ENCODE data around the gene MTURN.

The MTURN gene

GRCh38 chr7:30142710-30143109, 7.9 kb downstream of the MTURN start:
- Histone ChIP-seq H3K27ac (no peak overlapping the region), H3K4me3 (no peak overlapping the region), H3K9ac (ENCODE audit: insufficient read length) (no peak overlapping the region), H3K9me3 (ENCODE audit: low read depth, low read length) (no peaks in the 10 kb centered on the region), H3K36me3 (ENCODE audit: insufficient read depth, low read length) (no peaks in the 10 kb centered on the region)
- DNase-seq (ENCODE audit: low read depth, low spot score): no peak
- TF ChIP-seq FOXP2 (optimal IDR thresholded peaks at IDR 0.05; ENCODE audit: control extremely low read depth, extremely low read length, insufficient read depth) (no peak), POLR2AphosphoS5 (IDR thresholded peaks at IDR 0.05; ENCODE audit: borderline replicate concordance, low read depth, low read length) (no peak), EZH2 (IDR thresholded peaks at IDR 0.05) (no peak)

GRCh38 chr7:30143748-30144251, 9.0 kb downstream of the MTURN start:
- Histone ChIP-seq H3K9ac (ENCODE audit: insufficient read length) (no peak overlapping the region), H3K9me3 (ENCODE audit: low read depth, low read length) (no peaks in the 10 kb centered on the region), H3K27ac (no peak overlapping the region), H3K4me3 (no peak overlapping the region), H3K36me3 (ENCODE audit: insufficient read depth, low read length) (no peaks in the 10 kb centered on the region)
- TF ChIP-seq EZH2 (IDR thresholded peaks at IDR 0.05): no peak
- TF ChIP-seq POLR2AphosphoS5 (IDR thresholded peaks at IDR 0.05; ENCODE audit: borderline replicate concordance, low read depth, low read length): no peak
- no peak for TF ChIP-seq FOXP2 (optimal IDR thresholded peaks at IDR 0.05; ENCODE audit: control extremely low read depth, extremely low read length, insufficient read depth)
- DNase-seq (ENCODE audit: low read depth, low spot score): no peak

GRCh38 chr7:30144657-30145306, 10.0 kb downstream of the MTURN start:
- Histone ChIP-seq H3K27ac (no peak overlapping the region), H3K9me3 (ENCODE audit: low read depth, low read length) (no peaks in the 10 kb centered on the region), H3K9ac (ENCODE audit: insufficient read length) (no peak overlapping the region), H3K36me3 (ENCODE audit: insufficient read depth, low read length) (no peaks in the 10 kb centered on the region), H3K4me3 (no peak overlapping the region)
- TF ChIP-seq FOXP2 (optimal IDR thresholded peaks at IDR 0.05; ENCODE audit: control extremely low read depth, extremely low read length, insufficient read depth) (no peak), EZH2 (IDR thresholded peaks at IDR 0.05) (no peak), POLR2AphosphoS5 (IDR thresholded peaks at IDR 0.05; ENCODE audit: borderline replicate concordance, low read depth, low read length) (no peak)
- DNase-seq (ENCODE audit: low read depth, low spot score): no peak

GRCh38 chr7:30145426-30145970, 10.7 kb downstream of the MTURN start:
- Histone ChIP-seq H3K36me3 (ENCODE audit: insufficient read depth, low read length) (no peaks in the 10 kb centered on the region), H3K9me3 (ENCODE audit: low read depth, low read length) (no peaks in the 10 kb centered on the region), H3K9ac (ENCODE audit: insufficient read length) (no peak overlapping the region), H3K4me3 (no peak overlapping the region), H3K27ac (no peak overlapping the region)
- TF ChIP-seq FOXP2 (optimal IDR thresholded peaks at IDR 0.05; ENCODE audit: control extremely low read depth, extremely low read length, insufficient read depth): no peak
- no peak for TF ChIP-seq POLR2AphosphoS5 (IDR thresholded peaks at IDR 0.05; ENCODE audit: borderline replicate concordance, low read depth, low read length)
- no peak for TF ChIP-seq EZH2 (IDR thresholded peaks at IDR 0.05)
- no peak for DNase-seq (ENCODE audit: low read depth, low spot score)

- no peak for DNase-seq (ENCODE audit: low read depth, low spot score)
- Histone ChIP-seq H3K4me3 (no peak overlapping the region), H3K36me3 (ENCODE audit: insufficient read depth, low read length) (no peaks in the 10 kb centered on the region), H3K9me3 (ENCODE audit: low read depth, low read length) (no peaks in the 10 kb centered on the region), H3K9ac (ENCODE audit: insufficient read length) (no peak overlapping the region), H3K27ac (no peak overlapping the region)
- no peak for TF ChIP-seq FOXP2 (optimal IDR thresholded peaks at IDR 0.05; ENCODE audit: control extremely low read depth, extremely low read length, insufficient read depth)
- TF ChIP-seq POLR2AphosphoS5 (IDR thresholded peaks at IDR 0.05; ENCODE audit: borderline replicate concordance, low read depth, low read length): no peak
- TF ChIP-seq EZH2 (IDR thresholded peaks at IDR 0.05): no peak
Measured at GRCh38 chr7:30146127-30146612, 11.4 kb downstream of the MTURN start.

GRCh38 chr7:30147223-30147622, 12.4 kb downstream of the MTURN start:
- TF ChIP-seq FOXP2 (optimal IDR thresholded peaks at IDR 0.05; ENCODE audit: control extremely low read depth, extremely low read length, insufficient read depth) (no peak), POLR2AphosphoS5 (IDR thresholded peaks at IDR 0.05; ENCODE audit: borderline replicate concordance, low read depth, low read length) (no peak), EZH2 (IDR thresholded peaks at IDR 0.05) (no peak)
- Histone ChIP-seq H3K9ac (ENCODE audit: insufficient read length) (no peak overlapping the region), H3K4me3 (no peak overlapping the region), H3K36me3 (ENCODE audit: insufficient read depth, low read length) (no peaks in the 10 kb centered on the region), H3K9me3 (ENCODE audit: low read depth, low read length) (no peaks in the 10 kb centered on the region), H3K27ac (no peak overlapping the region)
- DNase-seq (ENCODE audit: low read depth, low spot score): no peak

GRCh38 chr7:30147785-30148184, 13.0 kb downstream of the MTURN start:
- no peak overlapping the region for H3K27ac ChIP-seq
- H3K9me3 ChIP-seq (ENCODE audit: low read depth, low read length): no peaks in the 10 kb centered on the region
- H3K9ac ChIP-seq (ENCODE audit: insufficient read length): no peak overlapping the region
- H3K36me3 ChIP-seq (ENCODE audit: insufficient read depth, low read length): no peaks in the 10 kb centered on the region
- TF ChIP-seq FOXP2 (optimal IDR thresholded peaks at IDR 0.05; ENCODE audit: control extremely low read depth, extremely low read length, insufficient read depth) (no peak), POLR2AphosphoS5 (IDR thresholded peaks at IDR 0.05; ENCODE audit: borderline replicate concordance, low read depth, low read length) (no peak), EZH2 (IDR thresholded peaks at IDR 0.05) (no peak)
- H3K4me3 ChIP-seq: no peak overlapping the region
- no peak for DNase-seq (ENCODE audit: low read depth, low spot score)

- Histone ChIP-seq H3K9me3 (ENCODE audit: low read depth, low read length) (no peaks in the 10 kb centered on the region), H3K9ac (ENCODE audit: insufficient read length) (no peak overlapping the region), H3K27ac (no peak overlapping the region), H3K4me3 (no peak overlapping the region), H3K36me3 (ENCODE audit: insufficient read depth, low read length) (no peaks in the 10 kb centered on the region)
- no peak for DNase-seq (ENCODE audit: low read depth, low spot score)
- no peak for TF ChIP-seq POLR2AphosphoS5 (IDR thresholded peaks at IDR 0.05; ENCODE audit: borderline replicate concordance, low read depth, low read length)
- TF ChIP-seq FOXP2 (optimal IDR thresholded peaks at IDR 0.05; ENCODE audit: control extremely low read depth, extremely low read length, insufficient read depth): no peak
- no peak for TF ChIP-seq EZH2 (IDR thresholded peaks at IDR 0.05)
Measured at GRCh38 chr7:30148426-30148825, 13.6 kb downstream of the MTURN start.
